ENCODE results near the gene GCH1.

GCH1 gene

DNA sequence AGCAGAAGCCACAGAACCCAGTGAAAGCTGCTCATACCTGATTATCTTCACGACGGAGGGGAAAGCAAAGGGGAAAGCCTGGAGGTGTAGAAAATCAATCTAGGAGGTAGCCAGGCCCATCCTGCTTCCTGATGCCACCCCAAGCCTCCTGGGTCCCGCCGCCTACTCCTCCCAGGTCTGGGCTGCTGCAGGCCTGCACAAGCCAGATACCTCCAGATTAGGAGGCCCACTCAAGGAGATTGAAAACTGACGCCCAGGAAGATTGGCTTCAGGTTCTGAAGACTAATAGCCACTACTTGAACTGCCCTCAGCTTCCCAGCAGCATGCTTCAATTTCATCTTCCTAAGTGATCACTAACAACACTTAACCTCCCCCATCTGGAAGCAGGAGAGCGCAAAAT is 87.1 kb downstream of the GCH1 start:
- no peak overlapping the region for H3K27ac ChIP-seq
- H3K4me1 ChIP-seq, result no peaks in the 10 kb centered on the region
- no peak for DNase-seq
- TF ChIP-seq, protein P1, sequence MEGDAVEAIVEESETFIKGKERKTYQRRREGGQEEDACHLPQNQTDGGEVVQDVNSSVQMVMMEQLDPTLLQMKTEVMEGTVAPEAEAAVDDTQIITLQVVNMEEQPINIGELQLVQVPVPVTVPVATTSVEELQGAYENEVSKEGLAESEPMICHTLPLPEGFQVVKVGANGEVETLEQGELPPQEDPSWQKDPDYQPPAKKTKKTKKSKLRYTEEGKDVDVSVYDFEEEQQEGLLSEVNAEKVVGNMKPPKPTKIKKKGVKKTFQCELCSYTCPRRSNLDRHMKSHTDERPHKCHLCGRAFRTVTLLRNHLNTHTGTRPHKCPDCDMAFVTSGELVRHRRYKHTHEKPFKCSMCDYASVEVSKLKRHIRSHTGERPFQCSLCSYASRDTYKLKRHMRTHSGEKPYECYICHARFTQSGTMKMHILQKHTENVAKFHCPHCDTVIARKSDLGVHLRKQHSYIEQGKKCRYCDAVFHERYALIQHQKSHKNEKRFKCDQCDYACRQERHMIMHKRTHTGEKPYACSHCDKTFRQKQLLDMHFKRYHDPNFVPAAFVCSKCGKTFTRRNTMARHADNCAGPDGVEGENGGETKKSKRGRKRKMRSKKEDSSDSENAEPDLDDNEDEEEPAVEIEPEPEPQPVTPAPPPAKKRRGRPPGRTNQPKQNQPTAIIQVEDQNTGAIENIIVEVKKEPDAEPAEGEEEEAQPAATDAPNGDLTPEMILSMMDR (IDR thresholded peaks at IDR 0.05), result no peak
- intact Hi-C loops (cut with DNase I; ENCODE audit: low total_unique reads), result no loop called here
- no peaks in the 10 kb centered on the region for H3K27me3 ChIP-seq
- H3K9me3 ChIP-seq, result no peaks in the 10 kb centered on the region
- no peak overlapping the region for H3K4me3 ChIP-seq
- no peaks in the 10 kb centered on the region for H3K36me3 ChIP-seq

DNA sequence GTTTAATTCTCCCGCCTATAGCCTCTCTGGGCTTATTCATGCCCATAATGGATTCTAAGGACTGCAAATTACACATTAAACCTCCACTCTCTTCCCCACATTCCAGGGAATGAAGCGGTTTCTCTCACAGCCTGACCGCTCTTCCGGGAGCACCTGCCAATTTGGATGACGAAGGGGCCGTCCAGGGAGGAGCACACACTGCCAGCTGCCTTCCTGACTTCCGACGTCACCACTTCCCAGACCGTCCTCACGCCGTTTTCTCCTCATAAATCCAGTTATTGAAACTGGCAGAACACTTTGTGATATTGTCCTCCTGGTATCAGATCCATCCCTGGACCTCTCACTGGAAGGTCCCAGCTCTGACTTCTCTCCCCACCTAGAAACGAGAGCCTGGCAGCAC is 87.6 kb downstream of the GCH1 start:
- intact Hi-C loops (cut with DNase I; ENCODE audit: low total_unique reads), result no loop called here
- Histone ChIP-seq H3K4me1 (no peaks in the 10 kb centered on the region), H3K27ac (no peak overlapping the region), H3K27me3 (no peaks in the 10 kb centered on the region), H3K36me3 (no peaks in the 10 kb centered on the region), H3K4me3 (no peak overlapping the region), H3K9me3 (no peaks in the 10 kb centered on the region)
- TF ChIP-seq, protein P1 (IDR thresholded peaks at IDR 0.05), result no peak
- peak in 1 of 2 donors; percentile 45 for DNase-seq

DNA sequence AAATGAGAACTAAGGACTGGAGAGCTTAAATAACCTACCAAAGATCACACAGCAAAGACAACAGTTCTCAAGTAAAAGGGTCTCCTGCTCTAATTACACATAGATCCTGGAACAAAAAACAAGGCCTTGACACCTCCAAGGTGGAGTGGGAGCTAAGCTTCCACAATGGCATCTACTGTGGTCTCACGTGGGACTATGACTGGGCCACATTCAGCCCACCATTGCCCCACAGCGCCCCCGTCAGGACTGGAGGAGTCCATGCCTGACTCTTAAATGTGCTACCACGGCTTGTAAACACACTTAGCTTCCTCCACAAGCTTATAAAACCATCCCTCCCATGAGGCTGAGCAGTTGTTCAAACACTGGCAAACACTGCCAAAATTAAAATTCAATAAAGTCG is 88.5 kb downstream of the GCH1 start:
- H3K27ac ChIP-seq, result no peak overlapping the region
- H3K4me3 ChIP-seq, result no peak overlapping the region
- H3K4me1 ChIP-seq, result no peaks in the 10 kb centered on the region
- no peak for DNase-seq
- no peaks in the 10 kb centered on the region for H3K27me3 ChIP-seq
- intact Hi-C loops (cut with DNase I; ENCODE audit: low total_unique reads), result no loop called here
- H3K36me3 ChIP-seq, result no peaks in the 10 kb centered on the region
- no peaks in the 10 kb centered on the region for H3K9me3 ChIP-seq
- TF ChIP-seq, protein P1 (IDR thresholded peaks at IDR 0.05), result no peak

DNA sequence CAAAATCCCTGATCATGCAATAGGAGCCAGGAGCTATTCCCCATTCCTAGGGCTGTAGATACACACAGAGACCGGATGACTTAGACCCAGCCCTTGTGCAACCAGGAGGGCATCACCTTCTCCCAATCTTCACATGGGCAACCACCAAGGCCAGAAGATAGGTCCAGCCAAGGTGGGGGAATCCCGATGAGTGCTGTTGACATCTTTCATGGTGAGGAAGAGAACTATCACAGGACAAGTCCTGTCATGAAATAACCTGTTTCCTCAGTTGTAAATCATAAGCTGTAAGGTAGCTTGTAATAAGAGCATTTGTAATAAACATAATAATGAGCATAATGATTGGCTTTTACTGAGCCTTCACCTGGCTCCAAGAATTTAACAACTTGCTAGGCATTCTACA is 89.5 kb downstream of the GCH1 start:
- H3K27ac ChIP-seq, result no peak overlapping the region
- no peaks in the 10 kb centered on the region for H3K9me3 ChIP-seq
- H3K27me3 ChIP-seq, result no peaks in the 10 kb centered on the region
- H3K4me1 ChIP-seq, result no peaks in the 10 kb centered on the region
- intact Hi-C loops (cut with DNase I; ENCODE audit: low total_unique reads), result no loop called here
- TF ChIP-seq, protein P1 (IDR thresholded peaks at IDR 0.05), result no peak
- H3K4me3 ChIP-seq, result no peak overlapping the region
- no peaks in the 10 kb centered on the region for H3K36me3 ChIP-seq
- no peak for DNase-seq

DNA sequence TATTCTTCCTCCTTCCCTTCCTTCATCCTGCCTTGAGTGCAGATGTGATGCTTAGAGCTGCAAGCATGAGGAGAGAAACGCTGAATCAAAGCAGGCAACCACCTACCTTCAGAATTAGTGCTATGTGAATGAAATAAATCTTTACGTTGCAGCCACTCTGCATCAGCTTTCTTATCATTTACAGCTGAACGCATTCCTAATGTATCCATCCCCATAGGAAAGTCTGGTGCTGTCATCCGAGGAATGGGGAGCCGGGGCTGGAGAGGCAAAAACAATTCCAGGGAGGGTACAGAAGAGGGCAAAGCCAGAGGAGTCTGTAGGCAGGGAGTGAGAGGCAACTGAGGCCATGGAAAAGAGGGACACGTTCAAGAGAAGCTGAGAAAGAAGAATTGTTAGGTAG is 90.0 kb downstream of the GCH1 start:
- intact Hi-C loops (cut with DNase I; ENCODE audit: low total_unique reads), result no loop called here
- Histone ChIP-seq H3K4me3 (no peak overlapping the region), H3K9me3 (no peaks in the 10 kb centered on the region), H3K36me3 (no peaks in the 10 kb centered on the region), H3K4me1 (no peaks in the 10 kb centered on the region), H3K27me3 (no peaks in the 10 kb centered on the region), H3K27ac (no peak overlapping the region)
- TF ChIP-seq, protein P1 (IDR thresholded peaks at IDR 0.05), result no peak
- DNase-seq, result no peak

DNA sequence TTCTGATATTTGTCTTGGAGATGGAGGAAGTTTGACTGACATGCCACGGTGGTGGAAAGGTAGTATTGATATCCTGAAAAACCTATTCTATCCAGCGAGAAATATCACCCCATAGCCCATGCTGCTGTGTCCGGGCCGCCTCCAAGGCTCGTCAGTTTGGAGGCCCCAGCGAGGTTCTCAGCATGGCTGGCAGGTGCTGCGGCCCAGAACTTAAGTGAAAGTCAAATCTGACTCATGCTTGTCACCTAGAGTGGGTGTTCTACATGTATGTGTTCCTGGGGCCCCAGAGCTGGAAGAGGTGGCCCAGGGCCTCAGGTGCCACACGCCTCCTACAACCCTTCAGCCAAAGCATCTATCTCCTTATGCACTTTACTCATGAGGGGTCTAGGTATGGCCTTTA is 92.9 kb downstream of the GCH1 start:
- TF ChIP-seq, protein P1 (IDR thresholded peaks at IDR 0.05), result no peak
- Histone ChIP-seq H3K36me3 (no peaks in the 10 kb centered on the region), H3K9me3 (no peaks in the 10 kb centered on the region), H3K27me3 (no peaks in the 10 kb centered on the region), H3K27ac (no peak overlapping the region), H3K4me1 (peaks cover 0 to 8% (median 3%) of the 10 kb centered on the region in 4 donors), H3K4me3 (no peak overlapping the region)
- no peak for DNase-seq
- intact Hi-C loops (cut with DNase I; ENCODE audit: low total_unique reads), result loop anchor here (10.0 kb wide), 1 partner anchor 115 kb away; no protein-coding TSS in a partner anchor

Data from tibial artery (tissue), 4 donors.